NCI-H345 (cell line): ENCODE data around the gene IRAK3.
"Not testable (repeated sequence)": the region's sequence is repeated elsewhere in the genome, so short reads cannot be mapped to it uniquely, and the experiment has no call there.

Experiments
- DNase-seq: peaks from one replicate; lab custom pipeline; 2025; lab: John Stamatoyannopoulos, UW

Gene IRAK3

GRCh38 chr12:66258011-66258410, 69.0 kb downstream of the IRAK3 start:
- no peak for DNase-seq

- no peak for DNase-seq
Observed at GRCh38 chr12:66262737-66263136, 73.7 kb downstream of the IRAK3 start.

- no peak for DNase-seq
Observed at GRCh38 chr12:66268562-66268961, 79.5 kb downstream of the IRAK3 start.

- no peak for DNase-seq
Observed at GRCh38 chr12:66269142-66269541, 80.1 kb downstream of the IRAK3 start.

GRCh38 chr12:66269757-66270383, 80.9 kb downstream of the IRAK3 start:
- DNase-seq, result peak; percentile 14

GRCh38 chr12:66270613-66271012, 81.6 kb downstream of the IRAK3 start:
- no peak for DNase-seq

GRCh38 chr12:66272650-66273049, 83.6 kb downstream of the IRAK3 start:
- no peak for DNase-seq

GRCh38 chr12:66273147-66273546, 84.1 kb downstream of the IRAK3 start:
- DNase-seq, result no peak

- no peak for DNase-seq
Observed at GRCh38 chr12:66275040-66275439, 86.0 kb downstream of the IRAK3 start.

- no peak for DNase-seq
Observed at GRCh38 chr12:66279123-66279712, 90.2 kb downstream of the IRAK3 start.

GRCh38 chr12:66280561-66280960, 91.5 kb downstream of the IRAK3 start:
- no peak for DNase-seq

- no peak for DNase-seq
Observed at GRCh38 chr12:66282244-66282643, 93.2 kb downstream of the IRAK3 start.

GRCh38 chr12:66287275-66287674, 98.3 kb downstream of the IRAK3 start:
- no peak for DNase-seq

GRCh38 chr12:66288121-66288520, 99.1 kb downstream of the IRAK3 start:
- no peak for DNase-seq

GRCh38 chr12:66289485-66289884, 100.5 kb downstream of the IRAK3 start:
- no peak for DNase-seq

GRCh38 chr12:66290716-66291200, 101.7 kb downstream of the IRAK3 start:
- no peak for DNase-seq

- DNase-seq, result no peak
Observed at GRCh38 chr12:66296176-66296683, 107.2 kb downstream of the IRAK3 start.

GRCh38 chr12:66297080-66297479, 108.1 kb downstream of the IRAK3 start:
- DNase-seq, result no peak

GRCh38 chr12:66297923-66298322, 108.9 kb downstream of the IRAK3 start:
- DNase-seq, result no peak

- peak; percentile 98 for DNase-seq
Observed at GRCh38 chr12:66301944-66302826, 113.2 kb downstream of the IRAK3 start, which contains the start of gene HELB. HELB (plus strand) TSS chr12:66302493; CDS start chr12:66302604, 111 bp downstream.

GRCh38 chr12:66302827-66303169, 113.8 kb downstream of the IRAK3 start:
- DNase-seq, result no peak

- not testable (repeated sequence) for DNase-seq
Observed at GRCh38 chr12:66303316-66303804, 114.3 kb downstream of the IRAK3 start.
